ENCODE data around the gene EBI3.

GRCh38 chr19:4260613-4261191 is 31.4 kb downstream of the EBI3 start:
- TF ChIP-seq CTCF (IDR thresholded peaks at IDR 0.05 in 8 of 11, conservative IDR thresholded peaks at IDR 0.05 in 3 of 11) (no peak), POLR2A (IDR thresholded peaks at IDR 0.05) (no peak)

Measured in spleen (tissue), 7 donors.